ENCODE measurements around the gene SGTA.
"Not testable (repeated sequence)": the region's sequence is repeated elsewhere in the genome, so short reads cannot be mapped to it uniquely, and the experiment has no call there.

Gene SGTA

DNA sequence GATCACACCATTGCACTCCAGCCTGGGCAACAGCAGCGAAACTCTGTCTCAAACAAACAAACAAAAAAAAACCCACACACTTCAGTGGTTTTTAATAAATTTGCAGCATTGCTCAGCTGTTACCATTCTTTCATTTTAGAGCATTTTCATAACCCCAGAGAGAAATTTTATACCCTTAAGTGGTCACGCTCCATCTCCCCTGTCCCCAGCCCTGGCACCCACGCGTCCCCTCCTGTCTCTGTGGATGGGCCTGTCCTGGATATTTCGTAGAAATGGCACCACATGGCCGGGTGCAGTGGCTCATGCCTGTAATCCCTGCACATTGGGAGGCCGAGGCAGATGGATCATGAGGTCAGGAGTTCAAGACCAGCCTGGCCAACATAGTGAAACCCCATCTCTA lies 10.1 kb upstream of the SGTA start:
- DNase-seq (ENCODE audit: low read depth): no peak

GRCh38 chr19:2792666-2793065 lies 9.6 kb upstream of the SGTA start:
- DNase-seq (ENCODE audit: low read depth): not testable (repeated sequence)

GRCh38 chr19:2791876-2792275 lies 8.8 kb upstream of the SGTA start:
- DNase-seq (ENCODE audit: low read depth): no peak

DNA sequence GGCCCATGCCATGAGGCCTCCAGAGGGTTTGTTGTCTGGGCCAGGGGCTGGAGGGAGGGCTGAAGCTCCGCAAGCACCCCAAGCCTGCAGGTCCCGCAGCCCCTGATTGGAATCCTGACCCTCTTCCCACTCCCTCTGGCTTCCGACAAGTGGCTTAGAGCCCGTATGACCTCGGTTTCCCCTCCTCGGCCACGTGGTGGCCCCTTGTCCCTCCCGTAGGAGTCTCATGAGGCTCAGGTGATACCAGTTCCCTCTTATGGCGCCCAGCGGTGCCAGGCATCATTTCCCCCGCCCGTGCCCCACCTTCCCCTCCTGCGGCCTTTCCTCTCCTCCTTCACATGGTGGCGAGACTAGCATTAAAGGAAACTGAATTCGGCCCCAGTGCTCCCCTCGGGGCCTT lies 8.4 kb upstream of the SGTA start:
- no peak for DNase-seq (ENCODE audit: low read depth)

DNA sequence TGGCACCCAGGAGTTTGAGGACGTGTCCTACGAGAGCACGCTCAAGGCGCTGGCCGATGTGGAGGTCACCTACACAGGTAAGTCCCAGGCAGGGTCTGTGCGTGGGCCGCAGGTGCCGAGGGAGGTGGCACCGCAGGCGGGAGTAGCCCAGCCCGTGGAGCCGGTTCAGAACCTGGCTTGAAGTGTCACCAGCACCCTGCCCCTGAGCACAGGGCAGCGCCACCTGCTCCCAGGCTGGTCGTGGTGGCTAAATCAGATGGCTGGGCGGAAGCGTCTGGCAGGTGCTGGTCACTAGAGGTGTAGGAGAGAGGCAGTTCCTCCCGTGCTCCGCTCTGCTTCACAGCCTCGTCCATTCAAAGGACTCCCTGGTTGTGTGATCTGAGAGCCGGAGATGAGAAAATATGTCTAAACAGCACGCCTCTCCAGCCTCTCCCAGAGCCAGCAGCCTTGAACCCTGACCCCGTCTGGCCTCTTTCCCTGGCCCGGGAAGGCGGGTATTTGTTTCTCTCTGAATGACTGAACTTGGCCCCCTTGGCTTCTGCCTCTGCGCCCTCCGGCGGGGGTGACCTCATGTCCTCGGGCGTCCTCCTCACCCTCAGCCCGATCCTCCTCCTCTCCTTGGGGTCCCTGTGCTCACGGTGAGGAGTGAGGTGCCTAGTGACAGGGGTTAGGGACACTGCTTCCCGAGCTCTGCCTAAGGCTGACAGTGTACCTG lies 7.6 kb upstream of the SGTA start:
- DNase-seq (ENCODE audit: low read depth): no peak

DNA sequence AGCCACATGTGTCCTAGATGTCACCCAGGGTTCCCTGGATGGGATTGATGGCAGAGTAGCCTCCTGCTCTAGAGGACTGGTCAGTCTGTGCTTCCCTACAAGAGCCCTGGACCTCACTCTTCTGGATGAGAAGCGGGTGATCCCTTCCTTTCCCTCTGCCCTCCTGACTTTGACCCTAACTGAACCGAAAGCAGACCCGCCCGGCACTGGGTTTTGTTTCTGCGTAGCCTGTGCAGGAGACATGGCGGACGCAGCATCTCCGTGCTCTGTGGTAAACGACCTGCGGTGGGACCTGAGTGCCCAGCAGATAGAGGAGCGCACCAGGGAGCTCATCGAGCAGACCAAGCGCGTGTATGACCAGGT lies 7.1 kb upstream of the SGTA start:
- DNase-seq (ENCODE audit: low read depth): no peak

- DNase-seq (ENCODE audit: low read depth): no peak
Measured at GRCh38 chr19:2788237-2788636, 5.2 kb upstream of the SGTA start.

- DNase-seq (ENCODE audit: low read depth): no peak
Measured at GRCh38 chr19:2787115-2787514, 4.0 kb upstream of the SGTA start.

DNA sequence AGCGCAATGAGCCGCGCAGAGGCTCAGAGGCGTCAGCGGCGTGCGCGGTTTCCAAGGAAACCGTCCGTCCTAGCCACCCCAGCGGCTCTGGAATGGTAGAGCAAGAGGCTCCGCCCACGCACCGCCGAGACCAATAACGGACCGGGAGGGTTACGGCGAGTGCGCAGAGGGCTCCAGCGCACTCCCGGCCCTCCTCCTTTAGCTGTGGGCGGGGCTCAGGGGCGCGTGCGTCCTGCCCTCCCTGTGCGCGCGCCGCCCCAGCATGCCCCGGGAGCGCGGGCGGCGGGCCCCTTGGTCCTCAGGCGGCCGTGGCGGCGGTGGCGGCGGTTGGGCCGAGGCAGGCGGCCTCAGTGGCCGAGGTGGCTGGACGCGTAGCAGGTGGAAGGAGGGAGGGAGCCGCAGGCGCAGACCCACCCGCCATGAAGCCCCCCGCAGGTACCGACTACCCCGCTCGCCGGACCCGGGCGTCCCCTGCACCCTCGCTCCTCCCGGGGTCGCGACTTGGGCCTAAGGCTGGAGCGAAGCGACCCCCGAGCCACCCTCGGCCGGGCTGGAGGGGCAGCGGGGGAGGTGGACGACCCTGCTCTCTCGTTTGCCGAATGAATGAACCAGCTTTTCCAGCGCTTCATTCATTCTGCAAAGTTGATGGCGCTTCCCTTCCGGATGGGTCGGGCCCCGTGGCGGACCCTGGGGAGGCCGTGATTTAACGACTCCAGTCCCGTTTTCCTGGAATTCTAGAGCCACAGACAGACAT lies 2.3 kb upstream of the SGTA start, which contains the start of gene THOP1:
Gene THOP1, plus strand, starts transcription at position 260 of the 754 bp plus-strand sequence. Its CDS starts 160 bp downstream, at position 420.
- peak; percentile 97 for DNase-seq (ENCODE audit: low read depth)

DNA sequence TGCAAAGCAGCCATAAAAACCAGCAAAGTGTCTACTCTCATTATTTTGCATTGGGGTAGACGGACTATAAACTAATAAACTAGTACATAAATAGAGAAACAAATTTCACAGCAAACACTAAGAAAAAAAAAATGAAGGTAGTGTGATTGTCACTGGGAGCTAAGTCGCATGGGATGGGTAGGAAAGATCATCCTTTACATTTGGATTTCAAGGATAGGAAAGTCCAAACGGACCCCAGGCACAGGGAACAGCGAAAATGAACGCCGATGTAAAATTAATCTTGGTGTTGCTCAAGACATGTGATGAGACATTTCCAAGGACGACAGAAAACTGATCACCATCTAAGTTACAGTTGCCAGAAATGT lies 690 bp upstream of the SGTA start:
- no peak for DNase-seq (ENCODE audit: low read depth)

- no peak for DNase-seq (ENCODE audit: low read depth)
Measured at GRCh38 chr19:2782329-2782935, 641 bp downstream of the SGTA start.

- DNase-seq (ENCODE audit: low read depth): no peak
Measured at GRCh38 chr19:2780284-2780683, 2.8 kb downstream of the SGTA start.

- DNase-seq (ENCODE audit: low read depth): no peak
Measured at GRCh38 chr19:2779121-2779740, 3.8 kb downstream of the SGTA start.

DNA sequence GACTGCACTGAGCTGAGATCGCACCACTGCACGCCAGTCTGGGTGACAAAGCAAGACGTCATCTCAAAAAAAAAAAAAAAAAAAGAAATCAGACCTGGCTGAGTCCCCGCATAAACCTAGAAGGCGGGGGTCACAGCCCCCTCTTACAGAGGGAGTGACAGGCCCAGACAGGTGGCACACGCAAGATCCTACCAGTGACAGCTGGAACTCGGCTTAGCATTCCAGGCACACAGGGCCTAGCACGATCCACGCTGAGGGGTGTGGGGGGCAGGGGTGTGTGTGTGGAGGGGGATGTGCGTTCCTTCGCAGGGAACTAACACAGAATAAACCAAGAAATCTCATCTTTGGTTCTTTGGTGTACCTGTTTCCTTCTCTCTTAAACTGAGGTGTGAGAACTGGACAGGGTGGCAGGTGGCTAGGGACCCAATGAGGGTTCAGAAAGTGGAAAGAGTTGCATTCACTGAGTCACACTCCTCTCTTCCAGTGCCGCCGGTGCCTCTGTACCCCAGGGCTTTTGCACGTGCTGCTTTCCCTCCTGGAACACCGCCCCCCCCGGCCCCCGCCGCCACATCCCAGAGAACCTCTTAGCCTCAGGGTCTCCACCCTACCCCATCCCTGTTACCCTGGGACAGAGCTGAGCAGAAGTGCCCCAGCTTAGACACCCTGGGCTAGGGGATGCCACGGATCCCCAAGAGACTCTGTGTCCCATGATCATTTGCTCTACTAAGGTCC lies 5.0 kb downstream of the SGTA start:
- DNase-seq (ENCODE audit: low read depth): no peak

DNA sequence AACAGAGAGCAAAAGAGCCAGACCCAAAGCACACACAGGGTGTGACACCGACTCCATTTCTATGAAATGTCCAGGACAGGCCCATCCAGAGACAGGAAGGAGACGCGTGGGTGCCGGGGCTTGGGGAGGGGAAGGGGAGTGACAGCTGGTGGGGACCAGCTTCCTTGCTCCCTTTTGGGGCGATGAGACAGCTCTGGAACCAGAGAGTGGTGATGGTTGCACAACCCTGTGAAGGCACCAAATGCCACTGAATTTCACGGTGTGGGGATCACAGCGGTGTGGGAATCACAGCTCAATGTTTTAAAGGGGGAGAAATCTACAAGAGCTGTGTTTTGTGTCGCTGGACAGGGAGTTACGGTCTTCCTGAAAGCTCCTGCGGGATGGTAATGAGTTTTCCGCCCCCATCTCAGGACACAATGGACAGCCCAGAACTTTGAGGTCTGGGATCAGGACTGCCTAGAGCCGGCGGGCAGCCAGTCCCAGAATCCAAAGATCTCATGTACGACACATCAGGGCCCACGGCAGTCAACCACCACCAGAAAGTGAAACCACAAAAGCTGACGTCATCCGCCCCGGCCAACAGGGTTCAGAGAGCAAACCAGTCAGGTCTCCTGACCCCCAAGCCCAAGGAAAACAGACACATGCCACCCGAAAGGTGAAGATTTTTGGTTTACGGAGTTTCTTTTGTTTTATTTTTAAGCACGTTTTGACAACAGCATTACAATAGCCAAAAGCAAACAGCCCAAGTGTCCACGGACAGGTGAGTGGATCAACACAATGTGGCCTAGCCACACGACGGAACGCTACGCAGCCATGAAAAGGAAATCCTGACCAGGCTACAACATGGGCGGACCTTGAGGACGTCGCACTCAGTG lies 7.3 kb downstream of the SGTA start:
- DNase-seq (ENCODE audit: low read depth): no peak

DNA sequence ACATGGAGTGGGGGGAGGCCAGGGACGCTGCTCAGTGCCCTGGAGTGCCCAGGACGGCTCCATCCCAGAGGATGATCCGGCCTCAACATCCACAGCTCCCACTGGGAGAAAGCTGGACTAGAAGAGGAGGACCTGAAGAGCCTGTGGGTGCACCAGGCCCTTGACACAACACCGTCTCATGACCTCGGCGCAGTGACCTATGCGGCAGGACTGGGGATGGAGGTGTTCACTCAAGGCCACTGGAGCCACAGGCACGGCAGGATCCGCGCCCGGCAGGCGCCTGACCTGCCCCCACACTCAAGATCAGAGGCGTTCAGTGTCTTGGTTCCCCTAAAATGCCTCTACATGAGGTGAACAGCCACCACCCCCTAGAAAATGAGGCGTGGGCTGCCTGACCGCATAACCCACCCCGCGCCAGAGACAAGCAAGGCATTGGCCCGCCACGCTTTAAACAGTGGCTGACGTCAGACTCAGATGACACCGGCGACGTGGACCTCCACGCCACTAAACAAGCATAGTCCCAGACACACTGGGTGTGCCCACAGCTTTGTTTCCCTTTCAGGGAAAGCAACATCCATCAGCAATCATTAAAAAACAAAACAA lies 8.0 kb downstream of the SGTA start:
- DNase-seq (ENCODE audit: low read depth): no peak

DNA sequence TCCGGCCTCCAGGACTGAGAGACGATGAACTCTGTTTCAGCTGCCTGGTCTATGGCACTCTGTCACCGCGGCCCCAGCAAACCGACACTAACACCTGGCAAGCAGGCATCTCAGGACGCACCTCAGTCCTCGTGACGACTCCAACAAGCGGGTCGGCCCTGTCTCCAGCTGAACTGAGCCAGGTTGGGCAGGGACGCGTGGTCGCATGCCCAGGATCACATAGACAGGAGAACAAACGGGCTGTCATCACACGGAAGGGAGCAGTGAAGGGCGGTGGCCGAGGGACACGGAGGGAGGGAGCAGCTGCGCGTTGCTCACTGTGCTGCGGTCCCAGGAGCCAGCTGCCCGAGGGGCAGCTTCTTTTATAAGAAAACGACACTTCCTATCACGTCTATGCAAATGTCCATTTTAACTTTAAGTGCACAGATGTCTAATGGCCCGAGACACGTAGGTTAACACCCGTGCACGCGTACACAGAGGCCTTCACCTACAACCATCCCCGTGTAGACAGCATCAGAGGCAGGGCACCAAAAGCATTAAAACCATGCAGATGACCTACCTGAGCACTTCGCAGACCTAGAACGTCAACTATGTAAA lies 8.9 kb downstream of the SGTA start:
- DNase-seq (ENCODE audit: low read depth): no peak

DNA sequence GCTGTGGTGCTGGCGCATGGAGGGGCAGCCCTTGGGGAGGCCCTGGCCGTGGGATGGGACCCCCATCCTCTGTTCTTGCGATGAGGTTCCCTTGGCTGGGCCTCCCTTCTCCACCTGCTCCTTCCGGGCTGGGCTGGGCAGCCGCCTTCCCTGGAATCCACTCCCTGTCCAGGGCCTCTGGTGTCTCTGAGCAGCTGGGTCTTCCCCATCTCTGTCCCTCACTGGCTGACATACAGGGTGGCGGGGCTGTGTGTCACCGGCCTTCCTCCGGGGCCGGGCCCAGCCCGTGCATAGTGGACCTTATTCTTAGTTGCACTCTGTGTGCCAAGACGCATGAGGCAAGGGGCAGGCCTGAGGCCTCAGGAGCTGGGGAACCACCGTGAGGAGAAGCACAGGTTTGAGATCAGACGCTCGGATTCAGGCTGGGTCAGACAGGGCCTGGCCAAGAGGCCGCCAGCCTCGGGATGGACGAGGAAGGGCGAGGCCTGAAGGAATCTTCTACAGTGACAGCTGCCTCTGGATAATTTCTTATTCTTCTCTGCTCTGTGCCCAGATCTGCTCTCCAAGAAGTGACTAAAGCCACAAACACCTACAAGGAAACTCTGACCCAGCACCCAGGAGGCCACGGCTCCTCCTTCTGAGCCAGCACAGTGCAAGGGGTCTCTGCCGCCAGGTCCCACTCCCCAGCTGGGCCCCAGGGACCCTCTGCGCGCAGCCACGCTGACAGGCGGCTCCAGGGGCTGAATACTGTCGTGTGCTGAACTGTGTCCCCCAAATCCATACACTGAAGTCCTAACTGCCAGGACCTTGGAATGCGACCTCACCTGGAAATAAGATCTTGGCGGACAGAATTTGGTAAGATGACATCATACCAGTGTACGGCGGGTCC lies 11.0 kb downstream of the SGTA start:
- DNase-seq (ENCODE audit: low read depth): no peak
